ENCODE results near the gene HSD17B2. TPM values are rescaled to one million over a fixed set of nuclear protein-coding genes. Genes with fewer than 3 reads are reported as not detected.
A peak's percentile ranks its signal among the peaks of the same experiment; 100 is the strongest.
"Not testable (repeated sequence)": the region's sequence is repeated elsewhere in the genome, so short reads cannot be mapped to it uniquely, and the experiment has no call there.

The HSD17B2 gene
- total RNA-seq, 4 donors from 2014 or later, result not detected

DNA sequence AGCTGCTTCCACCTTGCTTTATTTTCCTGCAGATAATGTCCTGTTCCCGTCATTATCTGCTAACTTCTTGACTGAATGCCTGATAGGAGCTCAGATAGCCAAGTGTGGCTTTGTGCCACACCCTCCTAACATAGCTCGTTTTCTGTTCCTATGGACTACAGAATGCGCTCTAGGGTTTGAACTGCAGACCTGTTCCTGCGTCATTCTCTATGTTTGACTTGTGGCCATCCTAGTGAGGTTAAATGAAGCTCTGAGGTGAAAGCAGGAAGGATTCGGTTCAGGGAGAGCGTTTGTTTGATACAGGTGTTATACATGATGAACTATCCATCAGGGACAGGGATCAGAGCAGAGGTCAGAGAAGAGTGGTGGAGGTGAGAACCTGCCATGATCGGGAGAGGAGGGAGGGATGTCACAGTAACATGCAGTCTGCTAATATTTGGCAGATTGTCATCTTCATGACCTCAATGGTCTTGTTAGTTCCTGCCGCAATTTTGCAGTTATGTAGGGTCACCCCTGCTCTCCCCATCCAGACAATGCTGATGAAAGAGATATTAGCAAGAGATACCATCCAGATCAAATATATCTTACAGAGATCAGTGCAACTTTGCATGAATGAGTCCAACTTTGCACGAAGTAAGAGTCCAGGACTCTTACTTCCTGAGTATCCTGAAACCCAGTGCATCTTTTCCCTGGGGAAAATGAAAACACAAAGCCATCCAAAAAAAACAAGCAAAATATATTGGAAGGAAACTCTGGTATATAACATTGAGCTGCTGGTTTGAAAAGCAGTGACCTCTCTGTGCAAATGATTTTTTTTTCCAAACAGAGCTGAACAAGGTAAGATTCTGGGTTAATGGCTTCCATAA is 102.1 kb downstream of the HSD17B2 start:
- H3K36me3 ChIP-seq, result peaks cover 0 to 6% (median 0%) of the 10 kb centered on the region in 3 donors
- TF ChIP-seq POLR2A (IDR thresholded peaks at IDR 0.05) (no peak), EP300 (IDR thresholded peaks at IDR 0.05) (no peak)
- TF ChIP-seq, protein P1, sequence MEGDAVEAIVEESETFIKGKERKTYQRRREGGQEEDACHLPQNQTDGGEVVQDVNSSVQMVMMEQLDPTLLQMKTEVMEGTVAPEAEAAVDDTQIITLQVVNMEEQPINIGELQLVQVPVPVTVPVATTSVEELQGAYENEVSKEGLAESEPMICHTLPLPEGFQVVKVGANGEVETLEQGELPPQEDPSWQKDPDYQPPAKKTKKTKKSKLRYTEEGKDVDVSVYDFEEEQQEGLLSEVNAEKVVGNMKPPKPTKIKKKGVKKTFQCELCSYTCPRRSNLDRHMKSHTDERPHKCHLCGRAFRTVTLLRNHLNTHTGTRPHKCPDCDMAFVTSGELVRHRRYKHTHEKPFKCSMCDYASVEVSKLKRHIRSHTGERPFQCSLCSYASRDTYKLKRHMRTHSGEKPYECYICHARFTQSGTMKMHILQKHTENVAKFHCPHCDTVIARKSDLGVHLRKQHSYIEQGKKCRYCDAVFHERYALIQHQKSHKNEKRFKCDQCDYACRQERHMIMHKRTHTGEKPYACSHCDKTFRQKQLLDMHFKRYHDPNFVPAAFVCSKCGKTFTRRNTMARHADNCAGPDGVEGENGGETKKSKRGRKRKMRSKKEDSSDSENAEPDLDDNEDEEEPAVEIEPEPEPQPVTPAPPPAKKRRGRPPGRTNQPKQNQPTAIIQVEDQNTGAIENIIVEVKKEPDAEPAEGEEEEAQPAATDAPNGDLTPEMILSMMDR (IDR thresholded peaks at IDR 0.05), result no peak
- no peak overlapping the region for H3K27ac ChIP-seq
- DNase-seq (ENCODE audit: low spot score in 2 of 2), result no peak
- H3K9me3 ChIP-seq, result no peaks in the 10 kb centered on the region
- no peak overlapping the region for H3K4me3 ChIP-seq
- peaks cover 0 to 3% (median 0%) of the 10 kb centered on the region in 4 donors for H3K4me1 ChIP-seq
- no peaks in the 10 kb centered on the region for H3K27me3 ChIP-seq
- 76 to 81% methylated on average over 9 of the region's 9 CpGs for WGBS, 2 donors

DNA sequence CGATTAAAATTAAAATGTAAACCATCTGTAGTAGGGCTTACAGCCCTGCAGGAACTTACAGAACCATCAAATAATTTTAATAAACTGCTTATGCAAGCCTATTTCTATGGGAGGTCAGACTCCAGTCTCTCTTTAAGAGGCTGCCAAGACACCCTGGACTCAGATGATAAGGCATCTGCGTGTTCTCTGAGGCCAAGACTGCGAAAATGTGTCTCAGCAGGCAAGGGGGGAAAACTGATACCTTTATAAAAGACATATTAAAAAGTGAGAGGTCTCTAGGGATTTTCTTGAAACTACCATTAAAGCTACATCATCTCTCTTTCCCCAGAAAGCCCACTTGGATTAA is 102.7 kb downstream of the HSD17B2 start:
- Histone ChIP-seq H3K36me3 (peaks cover 0 to 6% (median 0%) of the 10 kb centered on the region in 3 donors), H3K27ac (no peak overlapping the region), H3K27me3 (no peaks in the 10 kb centered on the region), H3K9me3 (no peaks in the 10 kb centered on the region), H3K4me3 (no peak overlapping the region), H3K4me1 (peaks cover 0 to 3% (median 0%) of the 10 kb centered on the region in 4 donors)
- DNase-seq (ENCODE audit: low spot score in 2 of 2), result no peak
- 45 to 62% methylated on average over 3 of the region's 3 CpGs for WGBS, 2 donors
- no peak for TF ChIP-seq POLR2A (IDR thresholded peaks at IDR 0.05)
- TF ChIP-seq EP300 (IDR thresholded peaks at IDR 0.05), result no peak
- TF ChIP-seq, protein P1 (IDR thresholded peaks at IDR 0.05), result no peak

DNA sequence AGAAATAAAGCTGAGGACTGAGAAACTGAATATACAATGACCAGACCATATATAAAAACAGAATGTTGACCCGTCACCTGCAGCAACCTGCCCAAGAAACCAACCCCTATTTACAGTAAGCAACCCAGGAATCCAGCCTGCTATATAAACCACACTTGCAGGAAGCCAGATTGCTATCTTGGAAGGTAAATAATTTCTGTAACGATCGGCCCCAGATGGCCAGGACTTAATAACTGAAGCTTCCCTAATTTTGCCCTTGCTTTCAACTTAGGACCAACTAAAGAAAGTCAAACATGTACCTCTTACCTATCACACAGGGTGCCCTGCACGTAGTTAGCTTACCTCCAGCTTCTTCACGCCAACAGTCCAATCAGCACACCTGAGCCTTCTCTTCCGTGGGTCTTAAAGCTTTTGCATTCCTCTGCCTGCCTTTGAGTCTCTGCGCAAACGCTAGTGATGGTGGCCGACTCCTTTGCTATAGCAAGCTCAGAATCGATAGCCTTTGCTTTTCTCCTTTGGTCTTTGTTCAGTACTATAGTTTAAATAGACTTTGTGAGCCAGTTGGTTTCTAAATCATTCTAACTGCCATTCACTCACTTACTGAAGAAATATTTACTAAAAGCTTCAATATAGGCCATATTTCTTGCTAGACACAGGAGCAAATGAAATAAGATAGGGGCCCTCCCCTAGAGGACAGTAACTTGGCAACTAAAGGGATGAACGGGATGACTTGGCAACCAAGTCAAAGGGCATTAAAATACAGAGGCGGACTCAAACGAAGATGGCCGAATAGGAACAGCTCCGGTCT is 103.6 kb downstream of the HSD17B2 start:
- Histone ChIP-seq H3K36me3 (peaks cover 0 to 6% (median 0%) of the 10 kb centered on the region in 3 donors), H3K27ac (no peak overlapping the region), H3K4me1 (peaks cover 0 to 3% (median 0%) of the 10 kb centered on the region in 4 donors), H3K27me3 (no peaks in the 10 kb centered on the region), H3K9me3 (no peaks in the 10 kb centered on the region), H3K4me3 (no peak overlapping the region)
- no peak for DNase-seq (ENCODE audit: low spot score in 2 of 2)
- WGBS, 2 donors, result 91 to 92% methylated on average over 15 of the region's 15 CpGs
- TF ChIP-seq POLR2A (IDR thresholded peaks at IDR 0.05) (no peak), EP300 (IDR thresholded peaks at IDR 0.05) (no peak)
- TF ChIP-seq, protein P1 (IDR thresholded peaks at IDR 0.05), result no peak

DNA sequence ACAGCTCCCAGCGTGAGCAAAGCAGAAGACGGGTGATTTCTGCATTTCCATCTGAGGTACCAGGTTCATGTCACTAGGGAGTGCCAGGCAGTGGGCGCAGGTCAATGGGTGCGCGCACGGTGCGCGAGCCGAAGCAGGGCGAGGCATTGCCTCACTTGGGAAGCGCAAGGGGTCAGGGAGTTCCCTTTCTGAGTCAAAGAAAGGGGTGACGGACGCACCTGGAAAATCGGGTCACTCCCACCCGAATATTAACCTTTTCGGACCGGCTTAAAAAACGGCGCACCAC is 104.2 kb downstream of the HSD17B2 start:
- not testable (repeated sequence) for H3K4me1 ChIP-seq; H3K4me3 ChIP-seq; H3K27ac ChIP-seq; H3K27me3 ChIP-seq; DNase-seq (ENCODE audit: low spot score in 2 of 2); H3K9me3 ChIP-seq; H3K36me3 ChIP-seq
- WGBS, 2 donors, result 81 to 96% methylated on average over 19 of the region's 19 CpGs

- Histone ChIP-seq H3K4me1 (peaks cover 0 to 19% (median 7%) of the 10 kb centered on the region in 4 donors), H3K27ac (peak overlapping the region in 2 of 4 donors; percentile 6 to 56), H3K9me3 (no peaks in the 10 kb centered on the region), H3K36me3 (peaks cover 0 to 18% (median 0%) of the 10 kb centered on the region in 3 donors), H3K4me3 (no peak overlapping the region), H3K27me3 (no peaks in the 10 kb centered on the region)
- TF ChIP-seq, protein P1 (IDR thresholded peaks at IDR 0.05), result no peak
- no peak for TF ChIP-seq EP300 (IDR thresholded peaks at IDR 0.05)
- no peak for TF ChIP-seq POLR2A (IDR thresholded peaks at IDR 0.05)
- DNase-seq (ENCODE audit: low spot score in 2 of 2), result no peak
- WGBS, 2 donors, result 79 to 84% methylated on average over 2 to 3 of the region's 3 CpGs
Observed at GRCh38 chr16:82146556-82146955, 111.5 kb downstream of the HSD17B2 start.

All from tibial nerve (tissue), 4 donors.